H1 (cell line): Measurements from ENCODE around the gene EIF1B. TPM values are rescaled to one million over a fixed set of nuclear protein-coding genes. Genes with fewer than 3 reads are reported as not detected.
A peak's percentile ranks its signal among the peaks of the same experiment; 100 is the strongest.

Experiments
- CTCF ChIA-PET: fragments of 300-600 bp; sonication (Branson Sonifier 250); formaldehyde crosslinking; loops from one replicate; lab custom pipeline; 2021; ENCODE audit not compliant: partially characterized antibody; lab: Charles Lee
- POLR2A ChIA-PET: fragments of 300-600 bp; sonication (Branson Sonifier 250); formaldehyde crosslinking; loops from one replicate; lab custom pipeline; 2021; ENCODE audit warnings: inconsistent platforms; ENCODE audit not compliant: partially characterized antibody; lab: Charles Lee
- DNase-seq, 2 experiments: peaks; one replicate each; pipeline versions ENCODE4 v3.0.0 to v3.0.0-alpha.2; 2010 to 2022; ENCODE audit warnings: low spot score in 2 of 2, low read depth in 1 of 2, mixed read lengths in 1 of 2
- FAIRE-seq: peaks from 2 replicates; lab custom pipeline; 2011; peaks lifted over from hg19 to GRCh38; lab: Jason Lieb, UNC
- H2AFZ ChIP-seq: 2 replicates; pipeline ENCODE4 v1.8.1; 2012; ENCODE audit warnings: low read length, inconsistent platforms
- H2AK5ac ChIP-seq: 2 replicates; pipeline ENCODE4 v1.6.1; 2013; ENCODE audit warnings: low read depth, low read length
- H2BK120ac ChIP-seq: replicated peaks from 2 replicates; pipeline ENCODE3; 2013; ENCODE audit warnings: low read depth, low read length, inconsistent platforms
- H2BK12ac ChIP-seq: 2 replicates; pipeline ENCODE4 v1.6.1; 2013; ENCODE audit warnings: low read depth, low read length
- H2BK15ac ChIP-seq: 2 replicates; pipeline ENCODE4 v1.6.1; 2013; ENCODE audit warnings: low read length
- H2BK20ac ChIP-seq: 2 replicates; pipeline ENCODE4 v1.6.1; 2013; ENCODE audit warnings: low read length
- H2BK5ac ChIP-seq: 2 replicates; pipeline ENCODE4 v1.6.1; 2013; ENCODE audit warnings: low read depth, low read length
- H3K14ac ChIP-seq: 2 replicates; pipeline ENCODE4 v1.6.1; 2013; ENCODE audit warnings: inconsistent platforms; ENCODE audit not compliant: insufficient read length
- H3K18ac ChIP-seq: 2 replicates; pipeline ENCODE4 v1.6.1; 2013; ENCODE audit warnings: low read length; ENCODE audit errors: extremely low read depth
- H3K23ac ChIP-seq: 2 replicates; pipeline ENCODE4 v1.6.1; 2013; ENCODE audit warnings: inconsistent platforms; ENCODE audit not compliant: insufficient read length
- H3K23me2 ChIP-seq: 2 replicates; pipeline ENCODE4 v1.6.1; 2013; ENCODE audit warnings: low read depth, low read length
- H3K27ac ChIP-seq: 2 replicates; pipeline ENCODE4 v1.6.1; 2011; ENCODE audit warnings: low read depth, low read length, inconsistent platforms
- H3K27me3 ChIP-seq, 4 experiments: replicated peaks in 1 of 4; 1 replicate in 1 of 4; 2 replicates in 3 of 4; pipeline versions ENCODE4 v1.6.1 to v1.8.1; 2011 to 2013; ENCODE audit warnings: low read length in 3 of 4, mild to moderate bottlenecking in 3 of 4, inconsistent platforms in 2 of 4, mixed read lengths in 2 of 4, moderate library complexity in 1 of 4; ENCODE audit not compliant: control insufficient read depth in 3 of 4, insufficient read depth in 3 of 4; ENCODE audit errors: extremely low read depth in 1 of 4
- H3K36me3 ChIP-seq, 4 experiments: 2 replicates each; pipeline versions ENCODE4 v1.6.1 to v1.8.1; 2011 to 2013; ENCODE audit warnings: mild to moderate bottlenecking in 4 of 4, low read length in 3 of 4, moderate library complexity in 2 of 4, control low read depth in 1 of 4, inconsistent platforms in 1 of 4; ENCODE audit not compliant: insufficient read depth in 4 of 4, control insufficient read depth in 2 of 4
- H3K4ac ChIP-seq: replicated peaks from 2 replicates; pipeline ENCODE3; 2013; ENCODE audit warnings: low read length, low read depth, mixed read lengths, inconsistent platforms; ENCODE audit not compliant: insufficient read length
- H3K4me1 ChIP-seq, 4 experiments: replicated peaks in 1 of 4; 1 replicate in 1 of 4; 2 replicates in 3 of 4; pipeline versions ENCODE4 v1.6.1 to v1.8.1; 2011 to 2013; ENCODE audit warnings: low read length in 3 of 4, inconsistent platforms in 2 of 4, mixed read lengths in 1 of 4; ENCODE audit not compliant: insufficient read depth in 4 of 4, control insufficient read depth in 3 of 4
- H3K4me2 ChIP-seq, 2 experiments: 2 replicates each; pipeline versions ENCODE4 v1.6.1 to v1.8.1; 2011 to 2013; ENCODE audit warnings: low read depth in 2 of 2, low read length in 2 of 2, control low read depth in 1 of 2, inconsistent platforms in 1 of 2, mild to moderate bottlenecking in 1 of 2; ENCODE audit not compliant: insufficient read depth in 1 of 2
- H3K4me3 ChIP-seq, 4 experiments: fragments of 200-600, 300-600 bp in 1 of 4; sonication (generic), shearing (Covaris generic), sonication (Bioruptor Twin) in 1 of 4; 2 replicates each; pipeline versions ENCODE4 v1.5.1 to v1.8.1; 2011 to 2016; ENCODE audit warnings: low read length in 4 of 4, low read depth in 3 of 4, control low read depth in 2 of 4, inconsistent platforms in 2 of 4, mild to moderate bottlenecking in 2 of 4, mixed read lengths in 1 of 4, moderate library complexity in 1 of 4; ENCODE audit not compliant: insufficient read depth in 2 of 4; ENCODE audit errors: extremely low read depth in 1 of 4
- H3K56ac ChIP-seq: replicated peaks from 2 replicates; pipeline ENCODE3; 2013; ENCODE audit warnings: low read depth, mild to moderate bottlenecking, mixed read lengths, low read length, inconsistent platforms; ENCODE audit not compliant: insufficient read length
- H3K79me1 ChIP-seq: 2 replicates; pipeline ENCODE4 v1.6.1; 2013; ENCODE audit warnings: low read depth, low read length, control low read depth
- H3K79me2 ChIP-seq, 2 experiments: 2 replicates each; pipeline versions ENCODE4 v1.6.1 to v1.8.1; 2012 to 2013; ENCODE audit warnings: low read length in 2 of 2, mild to moderate bottlenecking in 2 of 2, inconsistent platforms in 1 of 2; ENCODE audit not compliant: insufficient read depth in 2 of 2, control insufficient read depth in 1 of 2
- H3K9ac ChIP-seq, 4 experiments: replicated peaks in 1 of 4; 1 replicate in 1 of 4; 2 replicates in 3 of 4; pipeline versions ENCODE4 v1.6.1 to v1.8.1; 2011 to 2013; ENCODE audit warnings: low read depth in 3 of 4, low read length in 3 of 4, control low read depth in 2 of 4, mild to moderate bottlenecking in 2 of 4, moderate library complexity in 2 of 4, inconsistent platforms in 1 of 4; ENCODE audit errors: extremely low read depth in 1 of 4
- H3K9me3 ChIP-seq, 2 experiments: 2 replicates each; pipeline versions ENCODE4 v1.6.1 to v1.8.1; 2012 to 2013; ENCODE audit warnings: mild to moderate bottlenecking in 2 of 2, moderate library complexity in 2 of 2, control low read depth in 1 of 2, inconsistent platforms in 1 of 2, low read depth in 1 of 2, low read length in 1 of 2, mixed read lengths in 1 of 2; ENCODE audit not compliant: insufficient read depth in 2 of 2
- H4K20me1 ChIP-seq, 2 experiments: replicated peaks in 1 of 2; 2 replicates each; pipeline versions ENCODE3 to v1.8.1; 2011 to 2013; ENCODE audit warnings: inconsistent platforms in 2 of 2, low read length in 2 of 2, mild to moderate bottlenecking in 1 of 2; ENCODE audit not compliant: insufficient read depth in 2 of 2, control insufficient read depth in 1 of 2
- H4K5ac ChIP-seq: 2 replicates; pipeline ENCODE4 v1.6.1; 2013; ENCODE audit warnings: low read length, low read depth, mixed read lengths, inconsistent platforms; ENCODE audit not compliant: insufficient read length
- H4K8ac ChIP-seq: 2 replicates; pipeline ENCODE4 v1.8.0; 2013; ENCODE audit warnings: mild to moderate bottlenecking, moderate library complexity, low read length, inconsistent platforms; ENCODE audit not compliant: insufficient read depth; ENCODE audit errors: extremely low read depth
- H4K91ac ChIP-seq: replicated peaks from 2 replicates; pipeline ENCODE3; 2013; ENCODE audit warnings: low read length, mixed read lengths, inconsistent platforms; ENCODE audit not compliant: insufficient read length
- CHD2 ChIP-seq: IDR thresholded peaks from 2 replicates; pipeline ENCODE4 v1.6.1; 2012; ENCODE audit warnings: low read length, improper control_type of control experiment
- CTBP2 ChIP-seq: IDR thresholded peaks from 2 replicates; pipeline ENCODE4 v1.7.0; 2011; ENCODE audit warnings: borderline replicate concordance, mild to moderate bottlenecking, moderate library complexity, mixed read lengths, low read length; ENCODE audit not compliant: insufficient read depth, insufficient read length
- EGR1 ChIP-seq: IDR thresholded peaks from 2 replicates; pipeline ENCODE4 v1.6.1; 2011; ENCODE audit warnings: low read depth, low read length, borderline replicate concordance
- EP300 ChIP-seq, 2 experiments: IDR thresholded peaks; 1 replicate in 1 of 2; 2 replicates in 1 of 2; pipeline ENCODE4 v1.6.1; 2011 to 2012; ENCODE audit warnings: low read depth in 2 of 2, low read length in 2 of 2, mild to moderate bottlenecking in 2 of 2, borderline replicate concordance in 1 of 2, inconsistent platforms in 1 of 2, moderate library complexity in 1 of 2
- EZH2 ChIP-seq: fragments of 200-600 bp; sonication (generic); IDR thresholded peaks from 2 replicates; pipeline ENCODE4 v1.7.1; 2012; ENCODE audit warnings: low read depth, mild to moderate bottlenecking, moderate library complexity, low read length, inconsistent platforms; ENCODE audit not compliant: severe bottlenecking
- POLR2A ChIP-seq, 2 experiments: IDR thresholded peaks; 1 replicate in 1 of 2; 2 replicates in 1 of 2; pipeline ENCODE4 v1.6.1; 2011; ENCODE audit warnings: low read depth in 2 of 2, low read length in 2 of 2, mild to moderate bottlenecking in 2 of 2; ENCODE audit errors: control extremely low read depth in 1 of 2
- POLR2AphosphoS5 ChIP-seq: IDR thresholded peaks from 2 replicates; pipeline ENCODE4 v1.6.1; 2011; ENCODE audit warnings: low read depth, low read length
- RAD21 ChIP-seq, 2 experiments: IDR thresholded peaks in 1 of 2; conservative IDR thresholded peaks in 1 of 2; 2 replicates each; pipeline ENCODE4 v1.6.1; 2011; ENCODE audit warnings: low read depth in 2 of 2, low read length in 2 of 2, improper control_type of control experiment in 1 of 2, inconsistent platforms in 1 of 2, mild to moderate bottlenecking in 1 of 2, moderate library complexity in 1 of 2
- SAP30 ChIP-seq: fragments of 300-600 bp; sonication (generic); IDR thresholded peaks from 2 replicates; pipeline ENCODE4 v1.7.1; 2012; ENCODE audit warnings: low read length, moderate library complexity, mild to moderate bottlenecking, inconsistent platforms; ENCODE audit not compliant: insufficient read depth, insufficient replicate concordance
- SIX5 ChIP-seq: IDR thresholded peaks from 2 replicates; pipeline ENCODE4 v1.6.1; 2011; ENCODE audit warnings: mild to moderate bottlenecking, low read depth, low read length
- SP4 ChIP-seq: IDR thresholded peaks from 2 replicates; pipeline ENCODE4 v1.6.1; 2012; ENCODE audit warnings: low read length, inconsistent platforms
- WGBS, 2 experiments: shearing (Covaris generic) in 1 of 2; methylation state at CpG; one replicate each; pipeline versions ENCODE4 v1.1.6 to v1.1.7; 2013 to 2015; ENCODE audit warnings: low lambda C conversion rate in 2 of 2, mixed read lengths in 2 of 2, inconsistent platforms in 1 of 2, low coverage in 1 of 2, missing lambda C conversion rate in 1 of 2; ENCODE audit not compliant: insufficient replicate concordance in 2 of 2, insufficient coverage in 1 of 2, insufficient read length in 1 of 2; ENCODE audit errors: extremely low coverage in 1 of 2, missing lambda C conversion rate in 1 of 2; 5-methylcytosine and 5-hydroxymethylcytosine counted together
- polyA plus RNA-seq, 7 experiments: library from polyadenylated mRNA; depleted of rRNA in 3 of 7; stranded (reverse) in 5 of 7; unstranded in 2 of 7; fragments of >200 nt in 5 of 7; fragments of 200-250 nt in 2 of 7; gene quantifications; 1 replicate in 5 of 7; 2 replicates in 1 of 7; 4 replicates in 1 of 7; pipeline versions ENCODE4 v1.2.1 to v1.2.3, GENCODE V29; 2011 to 2013; ENCODE audit warnings: missing spikeins in 2 of 7, mixed read lengths in 2 of 7
- total RNA-seq: library from RNA; stranded (reverse); fragmentation: NEBNext Ultra II Directional; extraction: Animal tissue kit (Norgen Biotek cat#: 25700); gene quantifications from 2 replicates; pipeline ENCODE4 v1.2.1, GENCODE V29; 2021

The EIF1B gene
- total and polyA plus RNA-seq, 2 of the 8 experiments (the other 6 are each of a cell fraction or from before 2014, with no cell fraction given), result 42.4 to 115 TPM

DNA sequence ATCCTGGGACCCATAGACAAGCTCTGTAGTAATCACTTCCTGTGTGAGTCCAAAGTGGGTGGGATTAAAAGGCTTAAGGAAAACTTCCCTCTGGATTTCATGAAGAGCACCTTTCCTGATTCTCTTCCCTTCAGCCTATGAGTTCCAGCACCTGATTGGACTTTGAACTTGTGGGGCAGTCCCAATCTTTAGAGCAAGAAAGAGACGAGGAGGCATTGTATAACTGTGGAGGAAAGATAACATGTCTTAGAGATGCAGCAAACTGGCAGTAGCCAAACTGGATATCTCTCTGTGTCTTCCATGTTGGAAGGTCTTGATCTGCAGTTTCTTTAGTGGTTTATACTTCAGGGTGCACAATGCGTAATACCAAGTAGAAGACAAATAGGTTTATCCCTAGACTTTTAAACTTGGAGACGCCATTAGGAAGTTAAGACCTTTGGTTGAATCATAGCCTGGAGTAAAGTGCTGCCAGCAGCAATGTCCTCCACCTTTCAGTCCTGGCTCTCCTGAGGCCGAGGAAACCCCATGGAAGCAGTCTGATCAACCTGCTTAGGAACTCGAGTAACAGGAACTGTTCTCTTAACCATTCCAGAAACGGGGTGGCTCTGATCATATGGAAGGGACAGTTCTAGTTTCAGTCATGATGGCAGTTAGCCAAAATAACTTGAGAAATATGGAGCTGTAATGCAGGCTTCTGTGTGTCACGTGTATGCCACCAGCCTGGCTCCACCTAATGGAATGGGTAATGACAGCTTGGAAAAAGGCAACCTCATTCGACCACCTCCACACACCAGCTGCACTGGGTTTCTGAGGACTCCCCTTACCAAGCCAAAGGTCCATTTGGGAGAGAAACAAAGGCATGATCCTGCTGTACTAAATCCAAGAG is 4.7 kb downstream of the EIF1B start:
- H3K4me2 ChIP-seq, result no peak overlapping the region
- no peaks in the 10 kb centered on the region for H4K20me1 ChIP-seq
- H3K56ac ChIP-seq, result no peak overlapping the region
- no peak overlapping the region for H3K14ac ChIP-seq
- peaks cover 0 to 17% of the 10 kb centered on the region in 2 experiments; a peak in 3 of 4 replicates for H3K79me2 ChIP-seq
- no peak overlapping the region for H2BK20ac ChIP-seq
- H4K8ac ChIP-seq, result no peak overlapping the region
- no peak overlapping the region for H2BK5ac ChIP-seq
- H3K4ac ChIP-seq, result no peak overlapping the region
- H3K4me1 ChIP-seq, result no peaks in the 10 kb centered on the region; a peak in 1 of 7 replicates
- H3K79me1 ChIP-seq, result no peaks in the 10 kb centered on the region
- H2BK12ac ChIP-seq, result no peak overlapping the region
- CTCF ChIA-PET, result interaction anchor here (0.9 to 16.5 kb wide), 4 partner anchors 8 to 149 kb away, joined by 3 to 290 read pairs (median 34); no protein-coding TSS in a partner anchor
- H3K23ac ChIP-seq, result no peak overlapping the region
- no peak overlapping the region for H4K5ac ChIP-seq
- no peak overlapping the region for H3K18ac ChIP-seq
- no peaks in the 10 kb centered on the region for H3K23me2 ChIP-seq
- H3K27ac ChIP-seq, result no peak overlapping the region
- no peak overlapping the region; a peak in 1 of 7 replicates for H3K9ac ChIP-seq
- H2BK15ac ChIP-seq, result no peak overlapping the region
- no peak overlapping the region for H4K91ac ChIP-seq
- FAIRE-seq (no peak), DNase-seq (no peak)
- H2AFZ ChIP-seq, result no peak overlapping the region
- H3K9me3 ChIP-seq, result no peaks in the 10 kb centered on the region
- no peak overlapping the region for H2BK120ac ChIP-seq
- H3K27me3 ChIP-seq, result no peaks in the 10 kb centered on the region
- 88% methylated on average over 8 of the region's 8 CpGs; no CpG with 5 or more reads in 1 of the 2 experiments for WGBS, 2 experiments
- H3K36me3 ChIP-seq, result peaks cover 4 to 40% (median 16%) of the 10 kb centered on the region in 4 experiments; a peak in 5 of 8 replicates
- no peak overlapping the region for H3K4me3 ChIP-seq
- TF ChIP-seq POLR2AphosphoS5 (peak; percentile 17), SP4 (no peak), EZH2 (no peak), CTBP2 (no peak), EGR1 (no peak), SIX5 (no peak), EP300 (IDR thresholded peaks at IDR 0.05; ENCODE audit: borderline replicate concordance in 1 of 2, low read depth in 2 of 2, low read length in 2 of 2) (no peak), POLR2A (IDR thresholded peaks at IDR 0.05; ENCODE audit: control extremely low read depth in 1 of 2, low read depth in 2 of 2, low read length in 2 of 2) (peak in 1 of 2 experiments; percentile 55; a peak in 2 of 3 replicates), SAP30 (no peak), RAD21 (IDR thresholded peaks at IDR 0.05 in 1 of 2, conservative IDR thresholded peaks at IDR 0.05 in 1 of 2; ENCODE audit: low read depth in 2 of 2, low read length in 2 of 2) (no peak), CHD2 (no peak)
- H2AK5ac ChIP-seq, result no peak overlapping the region
- POLR2A ChIA-PET, result interaction anchor here (0.7 to 2.7 kb wide), 6 partner anchors 23 to 151 kb away, joined by 3 to 16 read pairs (median 6); partner anchors contain the start of gene RPL14
